IMR-90 (cell line): ENCODE data around the gene ATG7. TPM values are rescaled to one million over a fixed set of nuclear protein-coding genes. Genes with fewer than 3 reads are reported as not detected.

Source experiments
- ATAC-seq: fragments of 200-7000 bp; cut with Tn5 transposase; 2 replicates; pipeline ENCODE4 v1.9.1; 2020; ENCODE audit warnings: low read depth, mild to moderate bottlenecking, moderate library complexity
- BruUV-seq: library from RNA; stranded (reverse); fragments of 400-500 nt; replicated peaks from 2 replicates; lab custom pipeline; 2021; lab: Mats Ljungman, UMichigan
- CTCF ChIA-PET: fragments of 300-600 bp; formaldehyde crosslinking; extraction: SDS; loops from one replicate; lab custom pipeline; 2021; ENCODE audit warnings: antibody characterized with exemption; lab: Yijun Ruan, JAX
- POLR2A ChIA-PET: fragments of 300-600 bp; sonication (Branson Sonifier 250); formaldehyde crosslinking; loops from one replicate; lab custom pipeline; 2022; ENCODE audit warnings: antibody characterized with exemption; ENCODE audit not compliant: unreplicated experiment; lab: Charles Lee
- DNase-seq: peaks from one replicate; pipeline ENCODE4 v3.0.0; 2013
- H2AFZ ChIP-seq: replicated peaks from 2 replicates; pipeline ENCODE3; 2013; ENCODE audit warnings: low read length, mild to moderate bottlenecking; ENCODE audit not compliant: poor library complexity
- H2AK5ac ChIP-seq: 2 replicates; pipeline ENCODE4 v1.6.1; 2013; ENCODE audit warnings: low read depth, low read length, inconsistent platforms
- H2AK9ac ChIP-seq: replicated peaks from 2 replicates; pipeline ENCODE3; 2013; ENCODE audit warnings: mild to moderate bottlenecking, low read depth, low read length, moderate library complexity; ENCODE audit not compliant: poor library complexity
- H2BK120ac ChIP-seq: 2 replicates; pipeline ENCODE4 v1.6.1; 2013; ENCODE audit warnings: low read depth, low read length, inconsistent platforms
- H2BK15ac ChIP-seq: 3 replicates; pipeline ENCODE4 v1.6.1; 2013; ENCODE audit warnings: low read depth, low read length, inconsistent platforms
- H2BK20ac ChIP-seq: 2 replicates; pipeline ENCODE4 v1.6.1; 2013; ENCODE audit warnings: low read depth, mild to moderate bottlenecking, inconsistent platforms, low read length, moderate library complexity
- H2BK5ac ChIP-seq: 2 replicates; pipeline ENCODE4 v1.6.1; 2013; ENCODE audit warnings: mild to moderate bottlenecking, low read depth, low read length, inconsistent platforms; ENCODE audit not compliant: poor library complexity, severe bottlenecking
- H3K14ac ChIP-seq: replicated peaks from 2 replicates; pipeline ENCODE4 v1.6.1; 2013; ENCODE audit warnings: low read depth, low read length, inconsistent platforms
- H3K18ac ChIP-seq: 2 replicates; pipeline ENCODE4 v1.6.1; 2013; ENCODE audit warnings: low read depth, low read length, control low read depth
- H3K23ac ChIP-seq: 2 replicates; pipeline ENCODE4 v1.6.1; 2013; ENCODE audit warnings: low read depth, low read length, inconsistent platforms
- H3K27ac ChIP-seq: 2 replicates; pipeline ENCODE4 v1.5.1; 2013; ENCODE audit warnings: mild to moderate bottlenecking, control low read depth, low read length; ENCODE audit not compliant: insufficient read depth
- H3K27me3 ChIP-seq: 2 replicates; pipeline ENCODE4 v1.6.1; 2013; ENCODE audit warnings: low read length; ENCODE audit not compliant: control insufficient read depth, insufficient read depth
- H3K36me3 ChIP-seq: 2 replicates; pipeline ENCODE4 v1.6.1; 2013; ENCODE audit warnings: low read length, mixed read lengths; ENCODE audit not compliant: control insufficient read depth, insufficient read depth
- H3K4ac ChIP-seq: 2 replicates; pipeline ENCODE4 v1.6.1; 2013; ENCODE audit warnings: low read depth, low read length, inconsistent platforms
- H3K4me1 ChIP-seq: 2 replicates; pipeline ENCODE4 v1.6.1; 2013; ENCODE audit warnings: low read length, mixed read lengths; ENCODE audit not compliant: control insufficient read depth, insufficient read depth
- H3K4me2 ChIP-seq: 2 replicates; pipeline ENCODE4 v1.6.1; 2013; ENCODE audit warnings: low read depth, mild to moderate bottlenecking, control low read depth, low read length, moderate library complexity
- H3K4me3 ChIP-seq: 2 replicates; pipeline ENCODE4 v1.5.1; 2013; ENCODE audit warnings: low read depth, mild to moderate bottlenecking, control low read depth, low read length, moderate library complexity; ENCODE audit not compliant: insufficient read depth
- H3K56ac ChIP-seq: 2 replicates; pipeline ENCODE4 v1.6.1; 2013; ENCODE audit warnings: low read length, inconsistent platforms; ENCODE audit not compliant: insufficient read depth; ENCODE audit errors: extremely low read depth
- H3K79me1 ChIP-seq, 2 experiments: 2 replicates each; pipeline ENCODE4 v1.6.1; 2013; ENCODE audit warnings: low read length in 2 of 2, inconsistent platforms in 1 of 2, low read depth in 1 of 2
- H3K9ac ChIP-seq: 2 replicates; pipeline ENCODE4 v1.6.1; 2013; ENCODE audit warnings: low read depth, low read length, control low read depth
- H3K9me1 ChIP-seq: 2 replicates; pipeline ENCODE4 v1.6.1; 2013; ENCODE audit warnings: low read length, inconsistent platforms; ENCODE audit not compliant: insufficient read depth
- H3K9me3 ChIP-seq: 2 replicates; pipeline ENCODE4 v1.6.1; 2013; ENCODE audit warnings: low read length; ENCODE audit not compliant: control insufficient read depth, insufficient read depth
- H4K20me1 ChIP-seq: 2 replicates; pipeline ENCODE4 v1.6.1; 2013; ENCODE audit warnings: low read length, inconsistent platforms; ENCODE audit not compliant: insufficient read depth
- H4K5ac ChIP-seq: 2 replicates; pipeline ENCODE4 v1.6.1; 2013; ENCODE audit warnings: mild to moderate bottlenecking, low read depth, low read length, control low read depth
- H4K8ac ChIP-seq, 2 experiments: 2 replicates each; pipeline ENCODE4 v1.6.1; 2013; ENCODE audit warnings: low read depth in 2 of 2, low read length in 2 of 2, control low read depth in 1 of 2, inconsistent platforms in 1 of 2
- H4K91ac ChIP-seq: 2 replicates; pipeline ENCODE4 v1.6.1; 2013; ENCODE audit warnings: low read depth, low read length, inconsistent platforms; ENCODE audit not compliant: insufficient read depth
- CEBPB ChIP-seq: IDR thresholded peaks from 2 replicates; pipeline ENCODE4 v1.6.1; 2012; ENCODE audit warnings: low read depth, low read length, improper control_type of control experiment
- CTCF ChIP-seq: conservative IDR thresholded peaks from 2 replicates; pipeline ENCODE4 v1.5.1; 2012; ENCODE audit warnings: mild to moderate bottlenecking, low read depth, low read length, improper control_type of control experiment
- MAFK ChIP-seq: IDR thresholded peaks from 2 replicates; pipeline ENCODE4 v1.6.1; 2012; ENCODE audit warnings: low read depth, low read length, improper control_type of control experiment
- NFE2L2 ChIP-seq: fragments of 150-350 bp; IDR thresholded peaks from 2 replicates; pipeline ENCODE4 v1.6.1; 2016; ENCODE audit warnings: low read depth, mild to moderate bottlenecking, low read length
- WGBS, 2 experiments: methylation state at CpG; one replicate each; pipeline versions ENCODE4 v1.1.5 to v1.1.7; 2013; ENCODE audit warnings: missing lambda C conversion rate in 2 of 2; ENCODE audit not compliant: insufficient read length in 1 of 2; ENCODE audit errors: extremely low coverage in 2 of 2; 5-methylcytosine and 5-hydroxymethylcytosine counted together
- dilution Hi-C: fragments of 300-500 bp; cut with HindIII; formaldehyde crosslinking; loops from one replicate; pipeline ENCODE4 v1.14.3; 2018; ENCODE audit warnings: low sequenced_read_pairs; ENCODE audit not compliant: unreplicated experiment
- in situ Hi-C: fragments of 300-500 bp; cut with MboI; formaldehyde crosslinking; loops from 3 replicates; pipeline ENCODE4 v1.14.3; 2019; ENCODE audit warnings: low sequenced_read_pairs, inconsistent platforms, mixed read lengths
- intact Hi-C: fragments of 100-400 bp; cut with micrococcal nuclease; formaldehyde crosslinking; loops from 2 replicates; pipeline ENCODE4 v1.10.0; 2022
- polyA plus RNA-seq, 3 experiments: library from polyadenylated mRNA; depleted of rRNA; stranded (reverse); fragments of >200 nt; gene quantifications; 2 replicates each; pipeline ENCODE4 v1.2.3, GENCODE V29; 2012; ENCODE audit warnings: low replicate concordance in 1 of 3
- total RNA-seq: library from RNA; depleted of rRNA; stranded (reverse); fragments of >200 nt; gene quantifications from 2 replicates; pipeline ENCODE4 v1.2.3, GENCODE V29; 2012

Gene ATG7
- total and polyA plus RNA-seq, 2 of the 4 experiments (the other 2 are of a cell fraction) = 15.6 to 51.4 TPM

- dilution Hi-C loops = no loop called here
- no peak overlapping the region for H3K18ac ChIP-seq
- no peak overlapping the region for H2AFZ ChIP-seq
- ChIA-PET POLR2A (interaction anchor here (0.5 kb wide), 1 partner anchor 78 kb away, joined by 4 read pairs; no protein-coding TSS in a partner anchor), CTCF (no interaction called here)
- H3K23ac ChIP-seq = 0 out of 2 replicates have a peak overlapping the region, but pooled peaks have one; percentile 17
- 0% methylated on average over 1 of the region's 3 CpGs; no CpG with 5 or more reads in 1 of the 2 experiments for WGBS, 2 experiments
- H4K91ac ChIP-seq = no peak overlapping the region
- H3K56ac ChIP-seq = no peak overlapping the region
- H4K8ac ChIP-seq = peak overlapping the region in 1 of 2 experiments; percentile 21; a peak in 1 of 4 replicates
- no peaks in the 10 kb centered on the region for H3K9me1 ChIP-seq
- no peak overlapping the region for H2BK5ac ChIP-seq
- in situ Hi-C loops = no loop called here
- intact Hi-C loops = no loop called here
- peak overlapping the region; percentile 37; the same call in 1 of the 2 replicates for H2AK5ac ChIP-seq
- H3K79me1 ChIP-seq = peaks cover 0 to 20% of the 10 kb centered on the region in 2 experiments; a peak in 1 of 4 replicates
- H4K5ac ChIP-seq = no peak overlapping the region
- no peak overlapping the region for H2BK15ac ChIP-seq
- H4K20me1 ChIP-seq = no peaks in the 10 kb centered on the region
- peaks cover 11% of the 10 kb centered on the region for H3K4me1 ChIP-seq
- H3K9me3 ChIP-seq = no peaks in the 10 kb centered on the region
- BruUV-seq = no TSS peak
- H3K27ac ChIP-seq = no peak overlapping the region
- peak overlapping the region; percentile 2; the same call in 1 of the 2 replicates for H3K4ac ChIP-seq
- DNase-seq = no peak
- no peak overlapping the region for H2BK20ac ChIP-seq
- H3K36me3 ChIP-seq = no peaks in the 10 kb centered on the region
- TF ChIP-seq NFE2L2 (no peak), CEBPB (no peak), CTCF (no peak), MAFK (no peak)
- H2BK120ac ChIP-seq = no peak overlapping the region
- no peak overlapping the region for H3K9ac ChIP-seq
- H3K27me3 ChIP-seq = no peaks in the 10 kb centered on the region
- no peak overlapping the region for H2AK9ac ChIP-seq
- no peak overlapping the region for H3K4me2 ChIP-seq
- no peak overlapping the region for H3K4me3 ChIP-seq
- ATAC-seq = no peak
- peak overlapping the region; percentile 55; the same call in 1 of the 2 replicates for H3K14ac ChIP-seq
These were observed 209.4 kb downstream of the ATG7 start for GRCh38 chr3:11481556-11481955.
